ENCODE measurements around the gene DNAJB1. TPM values are rescaled to one million over a fixed set of nuclear protein-coding genes. Genes with fewer than 3 reads are reported as not detected.
"Not testable (repeated sequence)": the region's sequence is repeated elsewhere in the genome, so short reads cannot be mapped to it uniquely, and the experiment has no call there.

DNAJB1 gene
- total RNA-seq, 1 donor from 2014 or later: 142 TPM

GRCh38 chr19:14520543-14520942 is 2.3 kb upstream of the DNAJB1 start:
- no peak for DNase-seq (ENCODE audit: low spot score)

GRCh38 chr19:14519860-14520407 is 1.7 kb upstream of the DNAJB1 start:
- DNase-seq (ENCODE audit: low spot score): no peak

GRCh38 chr19:14519245-14519859 is 1.2 kb upstream of the DNAJB1 start:
- DNase-seq (ENCODE audit: low spot score): no peak

GRCh38 chr19:14517446-14517839 is 754 bp downstream of the DNAJB1 start:
- DNase-seq (ENCODE audit: low spot score): no peak

GRCh38 chr19:14516746-14517438 is 1.3 kb downstream of the DNAJB1 start:
- no peak for DNase-seq (ENCODE audit: low spot score)

- DNase-seq (ENCODE audit: low spot score): no peak
Observed at GRCh38 chr19:14516048-14516534, 2.1 kb downstream of the DNAJB1 start.

- no peak for DNase-seq (ENCODE audit: low spot score)
Observed at GRCh38 chr19:14515501-14516047, 2.6 kb downstream of the DNAJB1 start.

GRCh38 chr19:14514215-14514863 is 3.9 kb downstream of the DNAJB1 start:
- no peak for DNase-seq (ENCODE audit: low spot score)

- DNase-seq (ENCODE audit: low spot score): no peak
Observed at GRCh38 chr19:14512406-14512961, 5.7 kb downstream of the DNAJB1 start.

GRCh38 chr19:14511229-14511593 is 7.0 kb downstream of the DNAJB1 start:
- no peak for DNase-seq (ENCODE audit: low spot score)

GRCh38 chr19:14510311-14511228 is 7.6 kb downstream of the DNAJB1 start:
- DNase-seq (ENCODE audit: low spot score): no peak

- DNase-seq (ENCODE audit: low spot score): no peak
Observed at GRCh38 chr19:14507704-14508542, 10.3 kb downstream of the DNAJB1 start.

- DNase-seq (ENCODE audit: low spot score): no peak
Observed at GRCh38 chr19:14505488-14506239, 12.5 kb downstream of the DNAJB1 start.

- not testable (repeated sequence) for DNase-seq (ENCODE audit: low spot score)
Observed at GRCh38 chr19:14504575-14504974, 13.6 kb downstream of the DNAJB1 start.

GRCh38 chr19:14503285-14503684 is 14.9 kb downstream of the DNAJB1 start:
- DNase-seq (ENCODE audit: low spot score): no peak

GRCh38 chr19:14502334-14503092 is 15.7 kb downstream of the DNAJB1 start:
- DNase-seq (ENCODE audit: low spot score): no peak

- peak; percentile 65 for DNase-seq (ENCODE audit: low spot score)
Observed at GRCh38 chr19:14497228-14497921, 20.8 kb downstream of the DNAJB1 start.

- no peak for DNase-seq (ENCODE audit: low spot score)
Observed at GRCh38 chr19:14496834-14497227, 21.4 kb downstream of the DNAJB1 start.
